Kidney epithelial cell (primary cell): Measurements from ENCODE around the gene PANK4. TPM values are rescaled to one million over a fixed set of nuclear protein-coding genes. Genes with fewer than 3 reads are reported as not detected.

Experiments used
- DNase-seq: peaks from one replicate; pipeline ENCODE4 v3.0.0-alpha.2; 2010; ENCODE audit warnings: low read depth
- H3K27me3 ChIP-seq: 2 replicates; pipeline ENCODE4 v1.6.0; 2011; ENCODE audit warnings: low read length; ENCODE audit not compliant: control insufficient read depth, insufficient read depth
- H3K36me3 ChIP-seq: 2 replicates; pipeline ENCODE4 v1.5.1; 2011; ENCODE audit warnings: low read length; ENCODE audit not compliant: control insufficient read depth, insufficient read depth
- H3K4me3 ChIP-seq: 2 replicates; pipeline ENCODE4 v1.5.1; 2011; ENCODE audit warnings: low read depth, mild to moderate bottlenecking, control low read depth, low read length
- CTCF ChIP-seq: IDR thresholded peaks from 2 replicates; pipeline ENCODE4 v1.5.1; 2011; ENCODE audit warnings: mild to moderate bottlenecking, moderate library complexity, low read length, control low read depth, inconsistent platforms; ENCODE audit not compliant: insufficient read depth, poor library complexity, severe bottlenecking
- total RNA-seq: library from RNA; depleted of rRNA; stranded (reverse); fragments of >200 nt; gene quantifications from 2 replicates; pipeline ENCODE4 v1.2.3, GENCODE V29; 2015

PANK4 gene
- total RNA-seq, 1 donor from 2014 or later, result 28.9 TPM

- no peaks in the 10 kb centered on the region for H3K36me3 ChIP-seq
- H3K4me3 ChIP-seq, result no peak overlapping the region
- DNase-seq, result no peak
- H3K27me3 ChIP-seq, result peaks cover 10% of the 10 kb centered on the region
- TF ChIP-seq CTCF, result no peak
These were observed 33.3 kb upstream of the PANK4 start for GRCh38 chr1:2559509-2560298.

- no peak overlapping the region for H3K4me3 ChIP-seq
These were observed 32.5 kb upstream of the PANK4 start for GRCh38 chr1:2558861-2559260.

GRCh38 chr1:2558420-2558819, 32.0 kb upstream of the PANK4 start:
- no peak for TF ChIP-seq CTCF
- no peak overlapping the region for H3K4me3 ChIP-seq

More at GRCh38 chr1:2558861-2559260, 32.5 kb upstream of the PANK4 start:
- no peak for TF ChIP-seq CTCF
- no peak for DNase-seq
- no peaks in the 10 kb centered on the region for H3K36me3 ChIP-seq
- peaks cover 10% of the 10 kb centered on the region for H3K27me3 ChIP-seq

GRCh38 chr1:2557482-2558400, 31.3 kb upstream of the PANK4 start:
- DNase-seq, result no peak
- Histone ChIP-seq H3K4me3 (no peak overlapping the region), H3K36me3 (no peaks in the 10 kb centered on the region)

More at GRCh38 chr1:2558420-2558819, 32.0 kb upstream of the PANK4 start:
- no peak for DNase-seq
- Histone ChIP-seq H3K36me3 (no peaks in the 10 kb centered on the region), H3K27me3 (peaks cover 10% of the 10 kb centered on the region)

GRCh38 chr1:2556678-2557481, 30.5 kb upstream of the PANK4 start:
- H3K4me3 ChIP-seq, result peak overlapping the region; percentile 31
- no peaks in the 10 kb centered on the region for H3K36me3 ChIP-seq
- no peak for DNase-seq

More at GRCh38 chr1:2557482-2558400, 31.3 kb upstream of the PANK4 start:
- TF ChIP-seq CTCF, result no peak
- H3K27me3 ChIP-seq, result peaks cover 7% of the 10 kb centered on the region

More at GRCh38 chr1:2556678-2557481, 30.5 kb upstream of the PANK4 start:
- H3K27me3 ChIP-seq, result peaks cover 12% of the 10 kb centered on the region
- TF ChIP-seq CTCF, result no peak
